Ishikawa (cell line): Measurements from ENCODE around the gene ACSL1.

Experiments
- CEBPB ChIP-seq: IDR thresholded peaks from 2 replicates; pipeline ENCODE4 v1.6.1; 2012
- CREB1 ChIP-seq: IDR thresholded peaks from 2 replicates; pipeline ENCODE4 v1.6.1; 2012; ENCODE audit warnings: low read depth
- EGR1 ChIP-seq: IDR thresholded peaks from 2 replicates; pipeline ENCODE4 v1.6.1; 2012
- EP300 ChIP-seq: IDR thresholded peaks from 2 replicates; pipeline ENCODE4 v1.6.1; 2012; ENCODE audit warnings: borderline replicate concordance
- FOXM1 ChIP-seq: IDR thresholded peaks from 2 replicates; pipeline ENCODE4 v1.6.1; 2012; ENCODE audit warnings: low read depth, borderline replicate concordance
- NFIC ChIP-seq: IDR thresholded peaks from 2 replicates; pipeline ENCODE4 v1.6.1; 2012
- RAD21 ChIP-seq: IDR thresholded peaks from 2 replicates; pipeline ENCODE4 v1.6.1; 2012; ENCODE audit warnings: low read depth
- TAF1 ChIP-seq: IDR thresholded peaks from 2 replicates; pipeline ENCODE4 v1.6.1; 2012; ENCODE audit warnings: low read depth, mild to moderate bottlenecking
- TCF12 ChIP-seq: IDR thresholded peaks from 2 replicates; pipeline ENCODE4 v1.6.1; 2012; ENCODE audit warnings: low read depth
- TEAD4 ChIP-seq: IDR thresholded peaks from 2 replicates; pipeline ENCODE4 v1.6.1; 2012
- USF1 ChIP-seq: IDR thresholded peaks from 2 replicates; pipeline ENCODE4 v1.6.1; 2012
- YY1 ChIP-seq: IDR thresholded peaks from 2 replicates; pipeline ENCODE4 v1.6.1; 2012; ENCODE audit warnings: low read depth
- ZBTB7A ChIP-seq: IDR thresholded peaks from 2 replicates; pipeline ENCODE4 v1.6.1; 2012; ENCODE audit warnings: low read depth
- TF ChIP-seq, protein P1 (sequence below): IDR thresholded peaks from 2 replicates; pipeline ENCODE4 v1.6.1; 2012
- TF ChIP-seq, protein P2 (sequence below): IDR thresholded peaks from 2 replicates; pipeline ENCODE4 v1.6.1; 2012; ENCODE audit warnings: low read depth, mild to moderate bottlenecking

The ACSL1 gene

GRCh38 chr4:184823014-184823413, 2.8 kb downstream of the ACSL1 start:
- TF ChIP-seq TAF1 (no peak), USF1 (no peak), FOXM1 (no peak)
- TF ChIP-seq, protein P1, sequence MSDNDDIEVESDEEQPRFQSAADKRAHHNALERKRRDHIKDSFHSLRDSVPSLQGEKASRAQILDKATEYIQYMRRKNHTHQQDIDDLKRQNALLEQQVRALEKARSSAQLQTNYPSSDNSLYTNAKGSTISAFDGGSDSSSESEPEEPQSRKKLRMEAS = no peak

GRCh38 chr4:184822356-184822755, 3.4 kb downstream of the ACSL1 start:
- TF ChIP-seq EGR1 (no peak), CEBPB (no peak), TAF1 (no peak), RAD21 (no peak), ZBTB7A (no peak), EP300 (no peak), NFIC (no peak), CREB1 (no peak), USF1 (no peak), TCF12 (no peak), YY1 (no peak)
- TF ChIP-seq, protein P2, sequence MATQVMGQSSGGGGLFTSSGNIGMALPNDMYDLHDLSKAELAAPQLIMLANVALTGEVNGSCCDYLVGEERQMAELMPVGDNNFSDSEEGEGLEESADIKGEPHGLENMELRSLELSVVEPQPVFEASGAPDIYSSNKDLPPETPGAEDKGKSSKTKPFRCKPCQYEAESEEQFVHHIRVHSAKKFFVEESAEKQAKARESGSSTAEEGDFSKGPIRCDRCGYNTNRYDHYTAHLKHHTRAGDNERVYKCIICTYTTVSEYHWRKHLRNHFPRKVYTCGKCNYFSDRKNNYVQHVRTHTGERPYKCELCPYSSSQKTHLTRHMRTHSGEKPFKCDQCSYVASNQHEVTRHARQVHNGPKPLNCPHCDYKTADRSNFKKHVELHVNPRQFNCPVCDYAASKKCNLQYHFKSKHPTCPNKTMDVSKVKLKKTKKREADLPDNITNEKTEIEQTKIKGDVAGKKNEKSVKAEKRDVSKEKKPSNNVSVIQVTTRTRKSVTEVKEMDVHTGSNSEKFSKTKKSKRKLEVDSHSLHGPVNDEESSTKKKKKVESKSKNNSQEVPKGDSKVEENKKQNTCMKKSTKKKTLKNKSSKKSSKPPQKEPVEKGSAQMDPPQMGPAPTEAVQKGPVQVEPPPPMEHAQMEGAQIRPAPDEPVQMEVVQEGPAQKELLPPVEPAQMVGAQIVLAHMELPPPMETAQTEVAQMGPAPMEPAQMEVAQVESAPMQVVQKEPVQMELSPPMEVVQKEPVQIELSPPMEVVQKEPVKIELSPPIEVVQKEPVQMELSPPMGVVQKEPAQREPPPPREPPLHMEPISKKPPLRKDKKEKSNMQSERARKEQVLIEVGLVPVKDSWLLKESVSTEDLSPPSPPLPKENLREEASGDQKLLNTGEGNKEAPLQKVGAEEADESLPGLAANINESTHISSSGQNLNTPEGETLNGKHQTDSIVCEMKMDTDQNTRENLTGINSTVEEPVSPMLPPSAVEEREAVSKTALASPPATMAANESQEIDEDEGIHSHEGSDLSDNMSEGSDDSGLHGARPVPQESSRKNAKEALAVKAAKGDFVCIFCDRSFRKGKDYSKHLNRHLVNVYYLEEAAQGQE = no peak
- TF ChIP-seq, protein P1 = no peak

- TF ChIP-seq CEBPB = no peak
- TF ChIP-seq, protein P1 = no peak
- TF ChIP-seq RAD21 = no peak
- no peak for TF ChIP-seq FOXM1
- no peak for TF ChIP-seq CREB1
- TF ChIP-seq TEAD4 = no peak
- TF ChIP-seq, protein P2 = no peak
- no peak for TF ChIP-seq NFIC
- TF ChIP-seq USF1 = no peak
- no peak for TF ChIP-seq TAF1
- TF ChIP-seq EP300 = no peak
- no peak for TF ChIP-seq ZBTB7A
- no peak for TF ChIP-seq YY1
These were observed 4.5 kb downstream of the ACSL1 start for GRCh38 chr4:184821242-184821641.

- no peak for TF ChIP-seq USF1
- TF ChIP-seq EGR1 = no peak
- TF ChIP-seq, protein P1 = no peak
- TF ChIP-seq CEBPB = no peak
- TF ChIP-seq NFIC = no peak
- no peak for TF ChIP-seq YY1
- TF ChIP-seq TAF1 = no peak
- TF ChIP-seq EP300 = no peak
- TF ChIP-seq RAD21 = no peak
- no peak for TF ChIP-seq TCF12
- TF ChIP-seq ZBTB7A = no peak
- no peak for TF ChIP-seq TEAD4
- no peak for TF ChIP-seq FOXM1
- TF ChIP-seq, protein P2 = no peak
- no peak for TF ChIP-seq CREB1
These were observed 6.0 kb downstream of the ACSL1 start for GRCh38 chr4:184819786-184820185.
